ENCODE data around the gene SVIL. TPM values are rescaled to one million over a fixed set of nuclear protein-coding genes. Genes with fewer than 3 reads are reported as not detected.

Gene SVIL
- total and polyA plus RNA-seq, 9 donors, result 129 to 229 (median 173) TPM

GRCh38 chr10:29431711-29432110, 203.1 kb downstream of the SVIL start:
- Histone ChIP-seq H3K36me3 (ENCODE audit: control insufficient read depth, insufficient read depth, low read length) (peaks cover 10% of the 10 kb centered on the region), H3K4me3 (ENCODE audit: low read length) (no peak overlapping the region), H3K9me3 (replicated peaks; ENCODE audit: control insufficient read depth, low read depth, low read length) (peaks cover 9% of the 10 kb centered on the region), H3K27ac (ENCODE audit: low read length) (no peak overlapping the region), H3K4me1 (ENCODE audit: control insufficient read depth, insufficient read depth, low read length) (no peaks in the 10 kb centered on the region), H3K27me3 (ENCODE audit: control insufficient read depth, insufficient read depth, low read length) (no peaks in the 10 kb centered on the region)
- DNase-seq, result no peak
- no CpG with 5 or more reads among the region's 1 CpG for WGBS (ENCODE audit: insufficient coverage)

GRCh38 chr10:29430101-29430500, 204.7 kb downstream of the SVIL start:
- WGBS (ENCODE audit: insufficient coverage), result 35% methylated on average over 2 of the region's 4 CpGs
- H3K27ac ChIP-seq (ENCODE audit: low read length), result no peak overlapping the region
- peaks cover 14% of the 10 kb centered on the region for H3K36me3 ChIP-seq (ENCODE audit: control insufficient read depth, insufficient read depth, low read length)
- peaks cover 2% of the 10 kb centered on the region for H3K9me3 ChIP-seq (replicated peaks; ENCODE audit: control insufficient read depth, low read depth, low read length)
- H3K4me3 ChIP-seq (ENCODE audit: low read length), result no peak overlapping the region
- H3K27me3 ChIP-seq (ENCODE audit: control insufficient read depth, insufficient read depth, low read length), result no peaks in the 10 kb centered on the region
- peak; percentile 84 for DNase-seq
- H3K4me1 ChIP-seq (ENCODE audit: control insufficient read depth, insufficient read depth, low read length), result no peaks in the 10 kb centered on the region

- WGBS (ENCODE audit: insufficient coverage), result 97% methylated on average over 8 of the region's 8 CpGs
- no peaks in the 10 kb centered on the region for H3K27me3 ChIP-seq (ENCODE audit: control insufficient read depth, insufficient read depth, low read length)
- H3K27ac ChIP-seq (ENCODE audit: low read length), result no peak overlapping the region
- H3K9me3 ChIP-seq (replicated peaks; ENCODE audit: control insufficient read depth, low read depth, low read length), result peaks cover 8% of the 10 kb centered on the region
- DNase-seq, result no peak
- H3K36me3 ChIP-seq (ENCODE audit: control insufficient read depth, insufficient read depth, low read length), result peaks cover 23% of the 10 kb centered on the region
- H3K4me3 ChIP-seq (ENCODE audit: low read length), result no peak overlapping the region
- no peaks in the 10 kb centered on the region for H3K4me1 ChIP-seq (ENCODE audit: control insufficient read depth, insufficient read depth, low read length)
Measured at GRCh38 chr10:29428486-29428885, 206.3 kb downstream of the SVIL start.

- Histone ChIP-seq H3K27ac (ENCODE audit: low read length) (no peak overlapping the region), H3K4me3 (ENCODE audit: low read length) (no peak overlapping the region), H3K9me3 (replicated peaks; ENCODE audit: control insufficient read depth, low read depth, low read length) (peaks cover 8% of the 10 kb centered on the region), H3K27me3 (ENCODE audit: control insufficient read depth, insufficient read depth, low read length) (no peaks in the 10 kb centered on the region), H3K36me3 (ENCODE audit: control insufficient read depth, insufficient read depth, low read length) (peaks cover 23% of the 10 kb centered on the region), H3K4me1 (ENCODE audit: control insufficient read depth, insufficient read depth, low read length) (no peaks in the 10 kb centered on the region)
- no peak for DNase-seq
- no CpG with 5 or more reads among the region's 2 CpGs for WGBS (ENCODE audit: insufficient coverage)
Measured at GRCh38 chr10:29427667-29428066, 207.1 kb downstream of the SVIL start.

GRCh38 chr10:29426420-29426819, 208.4 kb downstream of the SVIL start:
- Histone ChIP-seq H3K27ac (ENCODE audit: low read length) (no peak overlapping the region), H3K4me1 (ENCODE audit: control insufficient read depth, insufficient read depth, low read length) (no peaks in the 10 kb centered on the region), H3K4me3 (ENCODE audit: low read length) (no peak overlapping the region), H3K9me3 (replicated peaks; ENCODE audit: control insufficient read depth, low read depth, low read length) (peaks cover 8% of the 10 kb centered on the region), H3K27me3 (ENCODE audit: control insufficient read depth, insufficient read depth, low read length) (no peaks in the 10 kb centered on the region), H3K36me3 (ENCODE audit: control insufficient read depth, insufficient read depth, low read length) (peaks cover 31% of the 10 kb centered on the region)
- WGBS (ENCODE audit: insufficient coverage), result no CpG with 5 or more reads among the region's 1 CpG
- DNase-seq, result no peak

- no peak overlapping the region for H3K4me3 ChIP-seq (ENCODE audit: low read length)
- H3K36me3 ChIP-seq (ENCODE audit: control insufficient read depth, insufficient read depth, low read length), result peaks cover 45% of the 10 kb centered on the region
- WGBS (ENCODE audit: insufficient coverage), result no CpG with 5 or more reads among the region's 3 CpGs
- no peaks in the 10 kb centered on the region for H3K4me1 ChIP-seq (ENCODE audit: control insufficient read depth, insufficient read depth, low read length)
- peaks cover 8% of the 10 kb centered on the region for H3K9me3 ChIP-seq (replicated peaks; ENCODE audit: control insufficient read depth, low read depth, low read length)
- DNase-seq, result no peak
- no peak overlapping the region for H3K27ac ChIP-seq (ENCODE audit: low read length)
- H3K27me3 ChIP-seq (ENCODE audit: control insufficient read depth, insufficient read depth, low read length), result no peaks in the 10 kb centered on the region
Measured at GRCh38 chr10:29424017-29424416, 210.8 kb downstream of the SVIL start.

- no peaks in the 10 kb centered on the region for H3K4me1 ChIP-seq (ENCODE audit: control insufficient read depth, insufficient read depth, low read length)
- DNase-seq, result peak; percentile 21
- no CpG with 5 or more reads among the region's 4 CpGs for WGBS (ENCODE audit: insufficient coverage)
- peaks cover 8% of the 10 kb centered on the region for H3K9me3 ChIP-seq (replicated peaks; ENCODE audit: control insufficient read depth, low read depth, low read length)
- H3K36me3 ChIP-seq (ENCODE audit: control insufficient read depth, insufficient read depth, low read length), result peaks cover 41% of the 10 kb centered on the region
- H3K27me3 ChIP-seq (ENCODE audit: control insufficient read depth, insufficient read depth, low read length), result no peaks in the 10 kb centered on the region
- H3K4me3 ChIP-seq (ENCODE audit: low read length), result no peak overlapping the region
- no peak overlapping the region for H3K27ac ChIP-seq (ENCODE audit: low read length)
Measured at GRCh38 chr10:29420744-29421143, 214.0 kb downstream of the SVIL start.

GRCh38 chr10:29417324-29417723, 217.4 kb downstream of the SVIL start:
- H3K27ac ChIP-seq (ENCODE audit: low read length), result no peak overlapping the region
- no CpG with 5 or more reads among the region's 3 CpGs for WGBS (ENCODE audit: insufficient coverage)
- H3K27me3 ChIP-seq (ENCODE audit: control insufficient read depth, insufficient read depth, low read length), result no peaks in the 10 kb centered on the region
- H3K4me1 ChIP-seq (ENCODE audit: control insufficient read depth, insufficient read depth, low read length), result no peaks in the 10 kb centered on the region
- DNase-seq, result no peak
- no peak overlapping the region for H3K4me3 ChIP-seq (ENCODE audit: low read length)
- no peaks in the 10 kb centered on the region for H3K9me3 ChIP-seq (replicated peaks; ENCODE audit: control insufficient read depth, low read depth, low read length)
- H3K36me3 ChIP-seq (ENCODE audit: control insufficient read depth, insufficient read depth, low read length), result peaks cover 27% of the 10 kb centered on the region

GRCh38 chr10:29415876-29416275, 218.9 kb downstream of the SVIL start:
- no peaks in the 10 kb centered on the region for H3K4me1 ChIP-seq (ENCODE audit: control insufficient read depth, insufficient read depth, low read length)
- no peak overlapping the region for H3K27ac ChIP-seq (ENCODE audit: low read length)
- no peaks in the 10 kb centered on the region for H3K27me3 ChIP-seq (ENCODE audit: control insufficient read depth, insufficient read depth, low read length)
- H3K9me3 ChIP-seq (replicated peaks; ENCODE audit: control insufficient read depth, low read depth, low read length), result no peaks in the 10 kb centered on the region
- H3K36me3 ChIP-seq (ENCODE audit: control insufficient read depth, insufficient read depth, low read length), result peaks cover 15% of the 10 kb centered on the region
- WGBS (ENCODE audit: insufficient coverage), result 60% methylated on average over 1 of the region's 2 CpGs
- no peak for DNase-seq
- no peak overlapping the region for H3K4me3 ChIP-seq (ENCODE audit: low read length)

GRCh38 chr10:29414501-29414900, 220.3 kb downstream of the SVIL start:
- DNase-seq, result no peak
- H3K9me3 ChIP-seq (replicated peaks; ENCODE audit: control insufficient read depth, low read depth, low read length), result no peaks in the 10 kb centered on the region
- H3K27ac ChIP-seq (ENCODE audit: low read length), result no peak overlapping the region
- peaks cover 9% of the 10 kb centered on the region for H3K36me3 ChIP-seq (ENCODE audit: control insufficient read depth, insufficient read depth, low read length)
- H3K27me3 ChIP-seq (ENCODE audit: control insufficient read depth, insufficient read depth, low read length), result no peaks in the 10 kb centered on the region
- H3K4me3 ChIP-seq (ENCODE audit: low read length), result no peak overlapping the region
- 83% methylated on average over 1 of the region's 1 CpG for WGBS (ENCODE audit: insufficient coverage)
- peaks cover 5% of the 10 kb centered on the region for H3K4me1 ChIP-seq (ENCODE audit: control insufficient read depth, insufficient read depth, low read length)

- no peak for DNase-seq
- H3K36me3 ChIP-seq (ENCODE audit: control insufficient read depth, insufficient read depth, low read length), result peaks cover 5% of the 10 kb centered on the region
- no peaks in the 10 kb centered on the region for H3K27me3 ChIP-seq (ENCODE audit: control insufficient read depth, insufficient read depth, low read length)
- no peak overlapping the region for H3K27ac ChIP-seq (ENCODE audit: low read length)
- WGBS (ENCODE audit: insufficient coverage), result 40% methylated on average over 1 of the region's 3 CpGs
- H3K9me3 ChIP-seq (replicated peaks; ENCODE audit: control insufficient read depth, low read depth, low read length), result no peaks in the 10 kb centered on the region
- no peak overlapping the region for H3K4me3 ChIP-seq (ENCODE audit: low read length)
- peaks cover 10% of the 10 kb centered on the region for H3K4me1 ChIP-seq (ENCODE audit: control insufficient read depth, insufficient read depth, low read length)
Measured at GRCh38 chr10:29412485-29412884, 222.3 kb downstream of the SVIL start.

All from muscle of leg (tissue), 11 donors.